Immature natural killer cell (primary cell): ENCODE results near the gene RPL36. TPM values are rescaled to one million over a fixed set of nuclear protein-coding genes. Genes with fewer than 3 reads are reported as not detected.
A peak's percentile ranks its signal among the peaks of the same experiment; 100 is the strongest.

Experiments
- DNase-seq, 3 donors: peaks; one replicate each; pipeline ENCODE4 v3.0.0; 2022; ENCODE audit warnings: mixed read lengths in 1 of 3
- H3K27ac Mint-ChIP-seq, 6 donors: one replicate each; pipeline ENCODE4 v1.8.0; 2020; ENCODE audit warnings: mixed read lengths in 6 of 6, mild to moderate bottlenecking in 5 of 6, inconsistent platforms in 4 of 6, moderate library complexity in 3 of 6
- H3K27me3 Mint-ChIP-seq, 3 donors: one replicate each; pipeline ENCODE4 v1.8.0; 2020 to 2021; ENCODE audit warnings: low read depth in 3 of 3, mild to moderate bottlenecking in 3 of 3, mixed read lengths in 3 of 3, moderate library complexity in 3 of 3, inconsistent platforms in 1 of 3
- H3K36me3 Mint-ChIP-seq, 3 donors: one replicate each; pipeline ENCODE4 v1.8.0; 2020; ENCODE audit warnings: mixed read lengths in 3 of 3, inconsistent platforms in 2 of 3, mild to moderate bottlenecking in 2 of 3
- H3K4me1 Mint-ChIP-seq, 2 donors: one replicate each; pipeline ENCODE4 v1.8.0; 2020; ENCODE audit warnings: inconsistent platforms in 2 of 2, mild to moderate bottlenecking in 2 of 2, mixed read lengths in 2 of 2, moderate library complexity in 1 of 2
- H3K4me3 Mint-ChIP-seq, 5 donors: one replicate each; pipeline ENCODE4 v1.8.0; 2020; ENCODE audit warnings: mild to moderate bottlenecking in 5 of 5, mixed read lengths in 5 of 5, inconsistent platforms in 3 of 5, moderate library complexity in 3 of 5
- H3K9me3 Mint-ChIP-seq, 6 donors: one replicate each; pipeline ENCODE4 v1.8.0; 2020; ENCODE audit warnings: mild to moderate bottlenecking in 6 of 6, mixed read lengths in 6 of 6, inconsistent platforms in 4 of 6, moderate library complexity in 3 of 6
- polyA plus RNA-seq, 3 donors: library from polyadenylated mRNA; unstranded; fragments of 300-500 nt; fragmentation: Illumina TruSeq; gene quantifications; one replicate each; pipeline ENCODE4 v1.2.3, GENCODE V29; 2021

The RPL36 gene
- polyA plus RNA-seq, 3 donors from 2014 or later = 550 to 1,524 (median 935) TPM

- Mint-ChIP-seq H3K9me3 (no peaks in the 10 kb centered on the region), H3K4me1 (peaks cover 23 to 32% of the 10 kb centered on the region in 2 donors), H3K27me3 (peaks cover 9 to 18% (median 11%) of the 10 kb centered on the region in 3 donors), H3K36me3 (peaks cover 0 to 6% (median 5%) of the 10 kb centered on the region in 3 donors), H3K4me3 (no peak overlapping the region), H3K27ac (no peak overlapping the region)
- DNase-seq = no peak
These were observed 11.9 kb upstream of the RPL36 start for GRCh38 chr19:5678071-5678718.

- Mint-ChIP-seq H3K27me3 (peaks cover 9 to 16% (median 13%) of the 10 kb centered on the region in 3 donors), H3K4me1 (peaks cover 23 to 32% of the 10 kb centered on the region in 2 donors), H3K27ac (peak overlapping the region; percentile 94 to 99 (median 98)), H3K9me3 (no peaks in the 10 kb centered on the region), H3K36me3 (no peaks in the 10 kb centered on the region), H3K4me3 (peak overlapping the region; percentile 87 to 98 (median 90))
- no peak for DNase-seq
These were observed 10.6 kb upstream of the RPL36 start for GRCh38 chr19:5679289-5680083.

- DNase-seq = no peak
- Mint-ChIP-seq H3K36me3 (no peaks in the 10 kb centered on the region), H3K4me1 (peaks cover 23 to 32% of the 10 kb centered on the region in 2 donors), H3K9me3 (no peaks in the 10 kb centered on the region), H3K27ac (peak overlapping the region; percentile 94 to 99 (median 98)), H3K4me3 (peak overlapping the region; percentile 87 to 98 (median 90)), H3K27me3 (peaks cover 9 to 16% (median 13%) of the 10 kb centered on the region in 3 donors)
These were observed 10.0 kb upstream of the RPL36 start for GRCh38 chr19:5680084-5680436.

- H3K36me3 Mint-ChIP-seq = no peaks in the 10 kb centered on the region
- no peaks in the 10 kb centered on the region for H3K9me3 Mint-ChIP-seq
- H3K4me1 Mint-ChIP-seq = peaks cover 23 to 32% of the 10 kb centered on the region in 2 donors
- H3K4me3 Mint-ChIP-seq = peak within 1 kb of the TSS; percentile 87 to 98 (median 90)
- peak; percentile 99 for DNase-seq
- H3K27ac Mint-ChIP-seq = peak within 1 kb of the TSS; percentile 95 to 99 (median 98)
- peaks cover 9 to 16% (median 13%) of the 10 kb centered on the region in 3 donors for H3K27me3 Mint-ChIP-seq
These were observed 9.4 kb upstream of the RPL36 start, which contains the start of the genes HSD11B1L and MICOS13 for GRCh38 chr19:5680437-5681368. TSS of gene HSD11B1L (plus strand) at chr19:5681027. CDS start at chr19:5684833, 3,806 bp downstream. TSS of gene MICOS13 (minus strand) at chr19:5680516. CDS start at chr19:5680486, 30 bp downstream.

- peaks cover 9 to 16% (median 13%) of the 10 kb centered on the region in 3 donors for H3K27me3 Mint-ChIP-seq
- H3K4me1 Mint-ChIP-seq = peaks cover 29 to 40% of the 10 kb centered on the region in 2 donors
- no peaks in the 10 kb centered on the region for H3K36me3 Mint-ChIP-seq
- peak overlapping the region; percentile 78 to 86 (median 84) for H3K4me3 Mint-ChIP-seq
- no peak for DNase-seq
- H3K27ac Mint-ChIP-seq = peak overlapping the region; percentile 10 to 95 (median 84)
- no peaks in the 10 kb centered on the region for H3K9me3 Mint-ChIP-seq
These were observed 8.5 kb upstream of the RPL36 start for GRCh38 chr19:5681391-5682106.

- Mint-ChIP-seq H3K4me1 (peaks cover 30 to 43% of the 10 kb centered on the region in 2 donors), H3K9me3 (no peaks in the 10 kb centered on the region), H3K27ac (peak overlapping the region in 4 of 6 donors; percentile 63 to 95 (median 77)), H3K4me3 (peak overlapping the region; percentile 78 to 86 (median 84)), H3K36me3 (no peaks in the 10 kb centered on the region), H3K27me3 (peaks cover 9 to 16% (median 13%) of the 10 kb centered on the region in 3 donors)
- DNase-seq = no peak
These were observed 8.0 kb upstream of the RPL36 start for GRCh38 chr19:5682107-5682482.

GRCh38 chr19:5683177-5683886 lies 6.8 kb upstream of the RPL36 start:
- no peaks in the 10 kb centered on the region for H3K36me3 Mint-ChIP-seq
- H3K27me3 Mint-ChIP-seq = peaks cover 9 to 16% (median 13%) of the 10 kb centered on the region in 3 donors
- no peak for DNase-seq
- no peaks in the 10 kb centered on the region for H3K9me3 Mint-ChIP-seq
- H3K4me1 Mint-ChIP-seq = peaks cover 33 to 47% of the 10 kb centered on the region in 2 donors
- H3K4me3 Mint-ChIP-seq = peak overlapping the region in 2 of 5 donors; percentile 31 to 62
- H3K27ac Mint-ChIP-seq = peak overlapping the region in 3 of 6 donors; percentile 7 to 60 (median 43)

GRCh38 chr19:5684694-5685430 lies 5.2 kb upstream of the RPL36 start:
- Mint-ChIP-seq H3K4me1 (peaks cover 30 to 43% of the 10 kb centered on the region in 2 donors), H3K4me3 (no peak overlapping the region), H3K36me3 (no peaks in the 10 kb centered on the region), H3K27me3 (peaks cover 10 to 16% (median 15%) of the 10 kb centered on the region in 3 donors), H3K27ac (no peak overlapping the region), H3K9me3 (no peaks in the 10 kb centered on the region)
- no peak for DNase-seq

GRCh38 chr19:5686326-5686646 lies 3.8 kb upstream of the RPL36 start:
- Mint-ChIP-seq H3K27me3 (peaks cover 11 to 19% (median 18%) of the 10 kb centered on the region in 3 donors), H3K4me3 (peak overlapping the region; percentile 82 to 90 (median 85)), H3K36me3 (no peaks in the 10 kb centered on the region), H3K9me3 (no peaks in the 10 kb centered on the region), H3K4me1 (peaks cover 35 to 46% of the 10 kb centered on the region in 2 donors), H3K27ac (peak overlapping the region; percentile 61 to 94 (median 85))
- no peak for DNase-seq

- H3K4me3 Mint-ChIP-seq = peak overlapping the region; percentile 82 to 90 (median 85)
- H3K36me3 Mint-ChIP-seq = no peaks in the 10 kb centered on the region
- H3K4me1 Mint-ChIP-seq = peaks cover 31 to 41% of the 10 kb centered on the region in 2 donors
- peak overlapping the region; percentile 61 to 94 (median 85) for H3K27ac Mint-ChIP-seq
- no peaks in the 10 kb centered on the region for H3K9me3 Mint-ChIP-seq
- peak; percentile 96 to 98 (median 97) for DNase-seq
- H3K27me3 Mint-ChIP-seq = peaks cover 11 to 16% (median 14%) of the 10 kb centered on the region in 3 donors
These were observed 3.3 kb upstream of the RPL36 start for GRCh38 chr19:5686647-5687359.
